ENCODE measurements around the gene MTERF2.

GRCh38 chr12:106974511-106974910, 12.4 kb downstream of the MTERF2 start:
- TF ChIP-seq CTCF (IDR thresholded peaks at IDR 0.05) (no peak), POLR2A (IDR thresholded peaks at IDR 0.05) (no peak), EP300 (IDR thresholded peaks at IDR 0.05) (no peak)

All from ovary (tissue), 3 donors.